Activated CD4-positive, CD25-positive, alpha-beta regulatory T cell treated with anti-CD3 and anti-CD28 coated beads, Interleukin-2, amount 50 U/mL, for 72 hours (primary cell): ENCODE measurements around the gene ZDHHC4.
"Not testable (repeated sequence)": the region's sequence is repeated elsewhere in the genome, so short reads cannot be mapped to it uniquely, and the experiment has no call there.

Experiments
- DNase-seq: peaks from one replicate; pipeline ENCODE4 v3.0.0; 2021

ZDHHC4 gene

GRCh38 chr7:6563936-6564770 is 13.1 kb upstream of the ZDHHC4 start:
- DNase-seq: no peak

- no peak for DNase-seq
Observed at GRCh38 chr7:6565655-6566054, 11.6 kb upstream of the ZDHHC4 start.

- no peak for DNase-seq
Observed at GRCh38 chr7:6567886-6568285, 9.4 kb upstream of the ZDHHC4 start.

GRCh38 chr7:6571160-6571779 is 6.0 kb upstream of the ZDHHC4 start:
- DNase-seq: no peak

- no peak for DNase-seq
Observed at GRCh38 chr7:6575281-6576023, 1.8 kb upstream of the ZDHHC4 start.

- DNase-seq: no peak
Observed at GRCh38 chr7:6576024-6576866, 1.0 kb upstream of the ZDHHC4 start.

GRCh38 chr7:6576867-6577368 is 336 bp upstream of the ZDHHC4 start:
- not testable (repeated sequence) for DNase-seq

GRCh38 chr7:6578114-6579084 is 1.1 kb downstream of the ZDHHC4 start:
- no peak for DNase-seq

GRCh38 chr7:6579446-6579845 is 2.2 kb downstream of the ZDHHC4 start:
- no peak for DNase-seq

- DNase-seq: not testable (repeated sequence)
Observed at GRCh38 chr7:6585746-6586432, 8.6 kb downstream of the ZDHHC4 start.

- DNase-seq: no peak
Observed at GRCh38 chr7:6588566-6588965, 11.3 kb downstream of the ZDHHC4 start.

- DNase-seq: no peak
Observed at GRCh38 chr7:6589151-6589828, 12.0 kb downstream of the ZDHHC4 start.

GRCh38 chr7:6589829-6590644 is 12.8 kb downstream of the ZDHHC4 start, which contains the start of gene INTS15:
INTS15 (plus strand) TSS chr7:6590021; CDS start chr7:6590284, 263 bp downstream.
- peak; percentile 89 for DNase-seq

- DNase-seq: no peak
Observed at GRCh38 chr7:6590645-6591110, 13.4 kb downstream of the ZDHHC4 start.

- no peak for DNase-seq
Observed at GRCh38 chr7:6600093-6600492, 22.8 kb downstream of the ZDHHC4 start.

GRCh38 chr7:6604458-6604857 is 27.2 kb downstream of the ZDHHC4 start:
- DNase-seq: no peak

- no peak for DNase-seq
Observed at GRCh38 chr7:6606866-6607583, 29.8 kb downstream of the ZDHHC4 start.

- DNase-seq: no peak
Observed at GRCh38 chr7:6607651-6608051, 30.4 kb downstream of the ZDHHC4 start.
